HFFc6 (cell line): ENCODE measurements around the gene MIPEP. TPM values are rescaled to one million over a fixed set of nuclear protein-coding genes. Genes with fewer than 3 reads are reported as not detected.

Source experiments
- DNase-seq: peaks from one replicate; pipeline ENCODE4 v3.0.0-alpha.2; 2018
- H3K27ac Mint-ChIP-seq: 2 replicates; pipeline ENCODE4 v1.8.0; 2020; ENCODE audit warnings: mild to moderate bottlenecking, mixed read lengths
- H3K27me3 Mint-ChIP-seq: 2 replicates; pipeline ENCODE4 v1.8.0; 2021; ENCODE audit warnings: mild to moderate bottlenecking, moderate library complexity, mixed read lengths; ENCODE audit not compliant: insufficient read depth
- H3K36me3 Mint-ChIP-seq: 2 replicates; pipeline ENCODE4 v1.8.0; 2021; ENCODE audit warnings: low read depth, mixed read lengths
- H3K4me1 Mint-ChIP-seq: 2 replicates; pipeline ENCODE4 v1.8.0; 2020; ENCODE audit warnings: low read depth, mixed read lengths
- H3K4me3 Mint-ChIP-seq: 2 replicates; pipeline ENCODE4 v1.8.0; 2020; ENCODE audit warnings: mild to moderate bottlenecking, moderate library complexity, mixed read lengths
- H3K9me3 Mint-ChIP-seq: 2 replicates; pipeline ENCODE4 v1.8.0; 2020; ENCODE audit warnings: mild to moderate bottlenecking, mixed read lengths
- CTCF ChIP-seq: fragments of 200-600 bp; sonication (generic); IDR thresholded peaks from 2 replicates; pipeline ENCODE4 v1.5.0; 2021; ENCODE audit warnings: antibody characterized with exemption, mild to moderate bottlenecking
- total RNA-seq, 6 experiments: library from RNA; stranded (reverse); fragmentation: NEBNext Ultra II Directional; extraction: Animal tissue kit (Norgen Biotek cat#: 25700); gene quantifications; 2 replicates in 1 of 6; 3 replicates in 5 of 6; pipeline ENCODE4 v1.2.3, GENCODE V29; 2021

The MIPEP gene
- total RNA-seq, 6 experiments from 2014 or later, result 11.3 to 15.6 (median 13.1) TPM

GRCh38 chr13:23705583-23705982 is 183.6 kb downstream of the MIPEP start:
- H3K4me1 Mint-ChIP-seq, result peaks cover 21% of the 10 kb centered on the region
- DNase-seq, result no peak
- H3K36me3 Mint-ChIP-seq, result no peaks in the 10 kb centered on the region

GRCh38 chr13:23703246-23703860 is 185.8 kb downstream of the MIPEP start:
- no peak overlapping the region for H3K4me3 Mint-ChIP-seq
- H3K27me3 Mint-ChIP-seq, result no peaks in the 10 kb centered on the region
- no peak for TF ChIP-seq CTCF
- H3K36me3 Mint-ChIP-seq, result no peaks in the 10 kb centered on the region
- peaks cover 21% of the 10 kb centered on the region for H3K4me1 Mint-ChIP-seq
- no peaks in the 10 kb centered on the region for H3K9me3 Mint-ChIP-seq
- DNase-seq, result no peak
- peak overlapping the region; percentile 53 for H3K27ac Mint-ChIP-seq

More at GRCh38 chr13:23705583-23705982, 183.6 kb downstream of the MIPEP start:
- Mint-ChIP-seq H3K27me3 (no peaks in the 10 kb centered on the region), H3K4me3 (no peak overlapping the region), H3K27ac (no peak overlapping the region; the same call in 1 of the 2 replicates), H3K9me3 (no peaks in the 10 kb centered on the region)
- no peak for TF ChIP-seq CTCF

- no peak for TF ChIP-seq CTCF
- peaks cover 24% of the 10 kb centered on the region for H3K4me1 Mint-ChIP-seq
- H3K27me3 Mint-ChIP-seq, result no peaks in the 10 kb centered on the region
- no peaks in the 10 kb centered on the region for H3K9me3 Mint-ChIP-seq
- no peak overlapping the region for H3K4me3 Mint-ChIP-seq
- DNase-seq, result no peak
- no peaks in the 10 kb centered on the region for H3K36me3 Mint-ChIP-seq
- no peak overlapping the region for H3K27ac Mint-ChIP-seq
These were observed 187.6 kb downstream of the MIPEP start for GRCh38 chr13:23701636-23702035.

GRCh38 chr13:23701186-23701585 is 188.0 kb downstream of the MIPEP start:
- peaks cover 27% of the 10 kb centered on the region for H3K4me1 Mint-ChIP-seq
- TF ChIP-seq CTCF, result no peak
- no peak for DNase-seq
- H3K27me3 Mint-ChIP-seq, result no peaks in the 10 kb centered on the region
- no peaks in the 10 kb centered on the region for H3K9me3 Mint-ChIP-seq
- H3K36me3 Mint-ChIP-seq, result no peaks in the 10 kb centered on the region
- H3K27ac Mint-ChIP-seq, result no peak overlapping the region
- H3K4me3 Mint-ChIP-seq, result no peak overlapping the region

- no peak for DNase-seq
- no peak for TF ChIP-seq CTCF
These were observed 189.9 kb downstream of the MIPEP start for GRCh38 chr13:23699271-23699670.

More at GRCh38 chr13:23699271-23699670, 189.9 kb downstream of the MIPEP start:
- no peak overlapping the region for H3K27ac Mint-ChIP-seq
- peaks cover 17% of the 10 kb centered on the region for H3K4me1 Mint-ChIP-seq
- H3K27me3 Mint-ChIP-seq, result no peaks in the 10 kb centered on the region
- no peak overlapping the region for H3K4me3 Mint-ChIP-seq
- no peaks in the 10 kb centered on the region for H3K36me3 Mint-ChIP-seq
- no peaks in the 10 kb centered on the region for H3K9me3 Mint-ChIP-seq
